A549 treated with Hydrocortisone at 1 μM for 4 hours (cell line): Measurements from ENCODE around the gene RANGAP1. TPM values are rescaled to one million over a fixed set of nuclear protein-coding genes. Genes with fewer than 3 reads are reported as not detected.

Experiments
- total RNA-seq: library from RNA; stranded (reverse); fragments of 200-300 nt; extraction: Qiagen RNA extraction; gene quantifications from 5 replicates; pipeline ENCODE4 v1.2.3, GENCODE V29; 2022

The RANGAP1 gene, protein sequence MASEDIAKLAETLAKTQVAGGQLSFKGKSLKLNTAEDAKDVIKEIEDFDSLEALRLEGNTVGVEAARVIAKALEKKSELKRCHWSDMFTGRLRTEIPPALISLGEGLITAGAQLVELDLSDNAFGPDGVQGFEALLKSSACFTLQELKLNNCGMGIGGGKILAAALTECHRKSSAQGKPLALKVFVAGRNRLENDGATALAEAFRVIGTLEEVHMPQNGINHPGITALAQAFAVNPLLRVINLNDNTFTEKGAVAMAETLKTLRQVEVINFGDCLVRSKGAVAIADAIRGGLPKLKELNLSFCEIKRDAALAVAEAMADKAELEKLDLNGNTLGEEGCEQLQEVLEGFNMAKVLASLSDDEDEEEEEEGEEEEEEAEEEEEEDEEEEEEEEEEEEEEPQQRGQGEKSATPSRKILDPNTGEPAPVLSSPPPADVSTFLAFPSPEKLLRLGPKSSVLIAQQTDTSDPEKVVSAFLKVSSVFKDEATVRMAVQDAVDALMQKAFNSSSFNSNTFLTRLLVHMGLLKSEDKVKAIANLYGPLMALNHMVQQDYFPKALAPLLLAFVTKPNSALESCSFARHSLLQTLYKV
- 82.5 to 88.1 TPM (median 83.1 TPM) in 5 replicates for total RNA-seq

DNA sequence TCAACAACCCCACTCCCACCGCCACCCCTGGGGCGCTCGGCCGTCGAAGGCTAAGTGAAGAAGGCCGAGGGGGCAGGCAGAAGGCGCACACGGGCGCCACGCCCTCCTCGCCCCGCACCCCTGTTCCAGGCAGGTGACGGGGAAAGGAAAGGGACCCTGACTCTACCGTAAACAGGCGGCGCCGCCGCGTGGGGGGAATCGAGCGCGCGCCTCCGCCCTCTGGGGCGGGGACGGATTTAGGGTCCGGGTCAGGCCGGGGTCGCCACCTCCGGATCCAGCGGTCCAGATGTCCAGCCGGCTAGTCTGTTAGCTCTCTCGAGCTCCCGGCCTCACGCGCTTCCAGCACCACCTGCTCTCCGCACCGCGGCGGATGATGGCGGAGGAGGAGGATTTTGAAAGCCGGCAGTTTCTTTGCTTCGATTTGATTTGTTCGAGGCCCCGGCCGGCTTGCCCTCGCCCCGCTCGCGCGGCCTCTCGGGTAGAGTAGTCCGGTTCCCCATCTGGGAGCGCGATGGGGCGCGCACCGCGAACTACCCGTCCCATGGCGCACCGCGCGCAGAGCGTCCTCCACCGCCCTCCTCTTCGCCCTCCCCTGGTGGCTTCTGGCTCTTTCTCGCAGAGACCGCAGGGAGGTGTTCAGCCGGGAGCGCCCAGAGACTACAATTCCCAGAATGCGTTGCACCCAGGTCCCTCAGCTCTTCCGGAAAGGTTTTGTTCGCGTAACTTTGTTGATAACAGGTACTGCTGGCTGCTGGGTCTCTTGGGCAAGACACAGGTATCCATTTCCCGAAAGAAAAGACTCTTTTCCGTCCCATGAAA, at the start of gene RANGAP1:
TSS of gene RANGAP1 (minus strand) at position 368 of the 819 bp plus-strand sequence. CDS start 5,143 bp downstream, outside the sequence.

DNA sequence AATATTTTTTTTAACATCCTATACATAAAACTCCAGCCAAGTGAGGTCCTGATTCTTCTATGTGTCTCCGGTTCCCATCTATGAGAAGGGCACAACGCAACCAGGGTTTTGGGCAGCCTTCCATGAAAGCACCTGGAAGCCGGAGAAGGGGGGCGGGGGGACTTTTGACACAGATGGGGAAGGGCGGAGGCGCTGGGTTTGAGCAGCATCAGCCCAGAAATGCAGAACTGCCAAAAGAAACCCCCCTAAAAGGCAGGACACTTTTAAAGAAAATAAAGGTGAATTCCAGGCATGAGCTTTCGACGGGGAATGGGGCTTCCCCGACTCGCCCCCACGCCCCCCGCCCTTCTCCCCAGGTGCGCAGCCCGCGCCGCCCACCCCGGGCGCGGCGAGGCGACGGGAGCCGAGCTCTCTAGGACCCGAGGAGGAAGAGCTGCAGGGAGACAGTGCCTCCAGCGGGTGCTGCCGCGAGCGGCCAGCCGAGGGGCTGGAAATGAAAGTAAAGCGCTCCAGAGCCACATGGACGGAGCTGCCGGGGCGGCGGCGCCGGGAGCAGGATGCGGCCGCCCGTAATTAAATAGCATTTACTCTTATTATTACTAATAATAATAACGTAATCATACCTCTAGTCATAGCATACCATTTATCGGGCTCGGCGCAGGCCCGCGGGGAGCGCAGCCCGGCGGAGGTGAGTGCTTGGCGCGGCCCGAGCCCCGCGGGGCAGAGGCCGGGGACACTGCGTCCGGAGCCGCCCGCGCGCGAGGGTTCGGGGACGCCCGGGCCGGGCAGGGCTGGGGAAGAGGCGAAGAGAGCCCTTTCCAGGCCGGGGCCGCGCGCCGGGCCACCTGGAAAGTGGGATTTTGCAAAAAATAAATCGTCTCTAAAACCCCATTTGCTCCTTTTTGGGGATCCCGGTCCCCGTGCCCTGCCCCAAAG, 15.4 kb upstream of the RANGAP1 start, which contains the start of gene ZC3H7B:
TSS of gene ZC3H7B (plus strand) at position 441 of the 936 bp plus-strand sequence. CDS start 19,136 bp downstream, outside the sequence.

DNA sequence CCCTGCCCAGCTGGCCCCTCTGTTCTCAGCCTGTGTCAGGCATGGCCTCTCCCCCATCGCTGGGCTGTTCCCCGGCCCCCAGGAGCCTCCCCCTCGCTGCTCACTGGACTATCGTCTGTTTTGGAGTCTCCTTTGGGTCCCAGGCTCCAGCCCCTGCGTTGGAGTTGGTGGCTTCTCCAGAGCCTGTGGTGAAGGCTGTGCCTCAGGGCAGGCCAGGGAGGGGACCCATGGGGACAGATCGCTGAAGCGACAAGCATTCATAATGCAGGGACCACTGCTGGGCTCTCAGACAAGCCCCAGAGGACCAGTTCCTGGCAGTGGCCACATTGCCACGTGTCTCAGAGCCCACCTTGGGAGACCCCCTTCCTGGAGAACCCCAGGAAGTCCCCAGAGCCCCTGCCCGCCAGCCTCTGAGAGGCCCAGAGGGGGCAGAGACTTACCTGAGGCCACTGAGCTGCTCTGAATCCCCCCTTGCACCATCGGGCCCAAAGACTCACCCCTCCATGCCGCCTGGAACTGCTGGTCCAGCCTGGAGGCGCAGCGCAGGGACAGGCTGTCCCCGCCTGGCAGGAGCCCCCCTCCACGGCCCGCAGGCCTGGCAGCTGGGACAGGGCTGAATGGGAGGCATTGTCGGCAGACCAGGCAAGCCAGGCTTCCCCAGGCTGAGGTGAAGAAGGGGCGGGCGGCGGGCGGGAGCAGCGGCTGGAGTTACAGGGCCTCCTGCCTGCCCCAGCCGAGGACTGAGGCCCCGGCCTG, 45.4 kb downstream of the RANGAP1 start, which contains the start of gene CHADL:
TSS of gene CHADL (minus strand) at position 555 of the 756 bp plus-strand sequence. CDS start at position 505, 50 bp downstream.

DNA sequence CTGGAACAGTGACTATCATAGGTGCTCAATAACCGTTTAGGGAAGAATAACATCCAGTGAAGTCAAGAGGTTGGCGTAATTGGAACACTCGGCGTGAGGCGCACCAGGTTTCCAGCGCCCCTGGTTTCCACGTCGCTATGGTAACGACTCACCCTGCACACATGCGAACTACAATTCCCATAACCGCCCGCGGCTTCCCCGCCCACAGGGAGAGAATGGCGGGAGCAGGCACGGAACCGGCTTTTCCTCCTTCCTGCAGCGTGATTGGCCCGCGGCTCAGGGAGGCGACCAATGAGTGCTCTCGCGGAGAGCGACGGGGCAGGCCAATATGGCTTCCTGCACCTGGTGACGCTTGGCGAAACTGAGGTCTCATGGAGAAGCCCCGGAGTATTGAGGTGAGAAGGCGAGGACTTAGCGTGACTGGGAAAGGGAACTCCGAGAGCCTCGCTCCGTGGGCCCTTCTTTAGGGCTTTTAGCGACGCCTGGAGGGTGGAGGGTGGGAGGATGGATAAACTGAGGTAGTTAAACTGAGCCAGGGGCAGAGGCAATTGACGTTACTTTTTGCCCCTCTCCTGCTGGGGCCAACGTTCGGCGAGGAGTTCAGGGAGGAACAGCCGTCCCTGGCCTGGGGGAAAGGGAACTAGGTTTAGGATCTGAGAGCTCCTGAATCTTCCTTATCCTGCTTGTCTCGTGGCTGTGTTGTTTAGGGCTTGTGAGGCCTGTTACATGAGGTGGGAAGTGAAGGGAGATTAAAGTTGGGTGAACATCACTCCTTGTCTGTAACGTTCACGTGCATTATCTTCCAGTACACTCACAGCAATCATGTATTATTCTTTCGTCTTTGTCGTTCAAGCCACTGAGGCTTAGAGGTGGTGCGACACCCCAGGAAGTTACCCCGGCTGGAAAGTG, 80.7 kb downstream of the RANGAP1 start, which contains the start of gene L3MBTL2:
TSS of gene L3MBTL2 (plus strand) at position 321 of the 909 bp plus-strand sequence. CDS start at position 372, 51 bp downstream.

Other genes with a start within 250 kb of the RANGAP1 start
- gene EP300, start 193.6 kb downstream of the RANGAP1 start, total RNA-seq: 15.4 to 30.1 TPM (median 19.7 TPM) in 5 replicates
- gene L3MBTL2, start 80.9 kb downstream of the RANGAP1 start, total RNA-seq: 17.7 to 22.3 TPM (median 18.2 TPM) in 5 replicates
- not detected in 5 replicates for gene CHADL, start 45.3 kb downstream of the RANGAP1 start, total RNA-seq
- 20.5 to 22.9 TPM (median 22.4 TPM) in 5 replicates for gene ZC3H7B, start 15.3 kb upstream of the RANGAP1 start, total RNA-seq
- 0.99 to 1.2 TPM (median 1.1 TPM) in 5 replicates for gene TEF, start 95.8 kb upstream of the RANGAP1 start, total RNA-seq
- 22.2 to 26.2 TPM (median 24.3 TPM) in 5 replicates for gene TOB2, start 160.6 kb upstream of the RANGAP1 start, total RNA-seq
- gene PHF5A, start 182.5 kb upstream of the RANGAP1 start, total RNA-seq: 56.7 to 74.3 TPM (median 61.5 TPM) in 5 replicates
- 45.5 to 53.8 TPM (median 48.6 TPM) in 5 replicates for gene ACO2, start 182.9 kb upstream of the RANGAP1 start, total RNA-seq